ENCODE measurements around the gene WDR45B. TPM values are rescaled to one million over a fixed set of nuclear protein-coding genes. Genes with fewer than 3 reads are reported as not detected.
"Not testable (repeated sequence)": the region's sequence is repeated elsewhere in the genome, so short reads cannot be mapped to it uniquely, and the experiment has no call there.

WDR45B gene
- total RNA-seq, 1 experiment from 2014 or later = 132 TPM

DNA sequence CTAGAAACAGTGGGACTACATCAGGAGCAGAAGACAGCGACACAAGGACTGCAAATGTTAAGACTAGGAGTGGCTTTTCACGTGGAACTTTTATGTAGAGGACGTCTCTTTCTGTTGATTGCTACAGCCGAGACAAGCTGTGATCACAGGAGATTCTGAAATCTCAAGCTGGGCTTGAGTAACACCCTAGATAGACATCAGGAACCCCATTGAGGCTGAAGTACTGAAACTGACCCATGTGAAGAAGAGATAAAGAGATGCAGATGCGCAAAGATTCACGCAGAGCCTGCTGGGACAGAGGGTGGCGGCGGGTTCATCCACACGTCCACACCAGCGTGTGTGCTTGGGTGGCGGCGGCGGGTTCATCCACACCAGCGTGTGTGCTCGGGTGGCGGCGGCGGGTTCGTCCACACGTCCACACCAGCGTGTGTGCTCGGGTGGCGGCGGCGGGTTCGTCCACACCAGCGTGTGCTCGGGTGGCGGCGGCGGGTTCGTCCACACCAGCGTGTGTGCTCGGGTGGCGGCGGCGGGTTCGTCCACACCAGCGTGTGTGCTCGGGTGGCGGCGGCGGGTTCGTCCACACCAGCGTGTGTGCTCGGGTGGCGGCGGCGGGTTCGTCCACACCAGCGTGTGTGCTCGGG lies 72.5 kb downstream of the WDR45B start:
- POLR2A ChIA-PET = interaction anchor here (0.6 kb wide), 2 partner anchors 9 to 115 kb away, joined by 3 to 11 read pairs; no protein-coding TSS in a partner anchor
- H3K9me3 ChIP-seq (ENCODE audit: control insufficient read depth, insufficient read depth, low read depth, low read length); H3K4me3 ChIP-seq (ENCODE audit: low read depth in 2 of 2, low read length in 2 of 2); H3K27me3 ChIP-seq (ENCODE audit: control insufficient read depth, insufficient read depth, low read length); CTCF ChIA-PET; ATAC-seq; in situ Hi-C loops (cut with HindIII; ENCODE audit: low pct_unique_long_range_greater_than_20kb, low sequenced_read_pairs); H3K4me1 ChIP-seq (ENCODE audit: control insufficient read depth, insufficient read depth, low read length); BruUV-seq (replicated peaks); intact Hi-C loops (cut with micrococcal nuclease; ENCODE audit: unreplicated experiment); DNase-seq (ENCODE audit: low read depth, low spot score); H3K27ac ChIP-seq (ENCODE audit: low read length): not testable (repeated sequence)
- peaks cover 12% of the 10 kb centered on the region for H3K36me3 ChIP-seq (ENCODE audit: control insufficient read depth, insufficient read depth, low read length)

DNA sequence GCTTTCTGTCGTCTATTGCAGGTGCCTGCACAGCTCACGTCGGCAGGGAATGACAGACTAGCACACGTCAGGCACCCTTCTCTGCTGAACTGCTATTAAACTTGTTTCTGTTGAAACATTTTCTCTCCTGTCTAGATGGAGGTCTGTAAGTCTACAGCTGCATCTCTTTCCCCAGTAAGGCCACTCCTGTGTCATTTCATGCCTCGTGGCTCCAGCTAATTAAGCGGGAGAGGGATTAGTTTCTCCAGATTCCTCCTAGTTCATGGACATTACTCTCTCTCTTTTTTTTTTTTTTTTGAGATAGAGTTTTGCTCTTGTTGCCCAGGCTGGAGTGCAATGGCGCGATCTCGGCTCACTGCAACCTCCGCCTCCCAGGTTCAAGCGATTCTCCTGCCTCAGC lies 74.2 kb downstream of the WDR45B start:
- Histone ChIP-seq H3K9me3 (ENCODE audit: control insufficient read depth, insufficient read depth, low read depth, low read length) (no peaks in the 10 kb centered on the region), H3K27me3 (ENCODE audit: control insufficient read depth, insufficient read depth, low read length) (no peaks in the 10 kb centered on the region), H3K4me1 (ENCODE audit: control insufficient read depth, insufficient read depth, low read length) (no peaks in the 10 kb centered on the region), H3K36me3 (ENCODE audit: control insufficient read depth, insufficient read depth, low read length) (peaks cover 14% of the 10 kb centered on the region), H3K4me3 (ENCODE audit: low read depth in 2 of 2, low read length in 2 of 2) (no peak overlapping the region), H3K27ac (ENCODE audit: low read length) (no peak overlapping the region)
- CTCF ChIA-PET = no interaction called here
- DNase-seq (ENCODE audit: low read depth, low spot score) (no peak), ATAC-seq (no peak)
- TF ChIP-seq, protein P1, sequence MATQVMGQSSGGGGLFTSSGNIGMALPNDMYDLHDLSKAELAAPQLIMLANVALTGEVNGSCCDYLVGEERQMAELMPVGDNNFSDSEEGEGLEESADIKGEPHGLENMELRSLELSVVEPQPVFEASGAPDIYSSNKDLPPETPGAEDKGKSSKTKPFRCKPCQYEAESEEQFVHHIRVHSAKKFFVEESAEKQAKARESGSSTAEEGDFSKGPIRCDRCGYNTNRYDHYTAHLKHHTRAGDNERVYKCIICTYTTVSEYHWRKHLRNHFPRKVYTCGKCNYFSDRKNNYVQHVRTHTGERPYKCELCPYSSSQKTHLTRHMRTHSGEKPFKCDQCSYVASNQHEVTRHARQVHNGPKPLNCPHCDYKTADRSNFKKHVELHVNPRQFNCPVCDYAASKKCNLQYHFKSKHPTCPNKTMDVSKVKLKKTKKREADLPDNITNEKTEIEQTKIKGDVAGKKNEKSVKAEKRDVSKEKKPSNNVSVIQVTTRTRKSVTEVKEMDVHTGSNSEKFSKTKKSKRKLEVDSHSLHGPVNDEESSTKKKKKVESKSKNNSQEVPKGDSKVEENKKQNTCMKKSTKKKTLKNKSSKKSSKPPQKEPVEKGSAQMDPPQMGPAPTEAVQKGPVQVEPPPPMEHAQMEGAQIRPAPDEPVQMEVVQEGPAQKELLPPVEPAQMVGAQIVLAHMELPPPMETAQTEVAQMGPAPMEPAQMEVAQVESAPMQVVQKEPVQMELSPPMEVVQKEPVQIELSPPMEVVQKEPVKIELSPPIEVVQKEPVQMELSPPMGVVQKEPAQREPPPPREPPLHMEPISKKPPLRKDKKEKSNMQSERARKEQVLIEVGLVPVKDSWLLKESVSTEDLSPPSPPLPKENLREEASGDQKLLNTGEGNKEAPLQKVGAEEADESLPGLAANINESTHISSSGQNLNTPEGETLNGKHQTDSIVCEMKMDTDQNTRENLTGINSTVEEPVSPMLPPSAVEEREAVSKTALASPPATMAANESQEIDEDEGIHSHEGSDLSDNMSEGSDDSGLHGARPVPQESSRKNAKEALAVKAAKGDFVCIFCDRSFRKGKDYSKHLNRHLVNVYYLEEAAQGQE (IDR thresholded peaks at IDR 0.05; ENCODE audit: insufficient read depth in 1 of 2, low read depth in 2 of 2, low read length in 1 of 2) = no peak
- TF ChIP-seq, protein P2, sequence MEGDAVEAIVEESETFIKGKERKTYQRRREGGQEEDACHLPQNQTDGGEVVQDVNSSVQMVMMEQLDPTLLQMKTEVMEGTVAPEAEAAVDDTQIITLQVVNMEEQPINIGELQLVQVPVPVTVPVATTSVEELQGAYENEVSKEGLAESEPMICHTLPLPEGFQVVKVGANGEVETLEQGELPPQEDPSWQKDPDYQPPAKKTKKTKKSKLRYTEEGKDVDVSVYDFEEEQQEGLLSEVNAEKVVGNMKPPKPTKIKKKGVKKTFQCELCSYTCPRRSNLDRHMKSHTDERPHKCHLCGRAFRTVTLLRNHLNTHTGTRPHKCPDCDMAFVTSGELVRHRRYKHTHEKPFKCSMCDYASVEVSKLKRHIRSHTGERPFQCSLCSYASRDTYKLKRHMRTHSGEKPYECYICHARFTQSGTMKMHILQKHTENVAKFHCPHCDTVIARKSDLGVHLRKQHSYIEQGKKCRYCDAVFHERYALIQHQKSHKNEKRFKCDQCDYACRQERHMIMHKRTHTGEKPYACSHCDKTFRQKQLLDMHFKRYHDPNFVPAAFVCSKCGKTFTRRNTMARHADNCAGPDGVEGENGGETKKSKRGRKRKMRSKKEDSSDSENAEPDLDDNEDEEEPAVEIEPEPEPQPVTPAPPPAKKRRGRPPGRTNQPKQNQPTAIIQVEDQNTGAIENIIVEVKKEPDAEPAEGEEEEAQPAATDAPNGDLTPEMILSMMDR (IDR thresholded peaks at IDR 0.05) = no peak
- TF ChIP-seq SIN3A (IDR thresholded peaks at IDR 0.05; ENCODE audit: borderline replicate concordance, insufficient read depth, low read depth, low read length) (no peak), POLR2AphosphoS5 (IDR thresholded peaks at IDR 0.05; ENCODE audit: low read depth, low read length) (no peak), TCF7L2 (IDR thresholded peaks at IDR 0.05; ENCODE audit: low read depth, low read length) (no peak)
- BruUV-seq (replicated peaks) = no TSS peak
- in situ Hi-C loops (cut with HindIII; ENCODE audit: low pct_unique_long_range_greater_than_20kb, low sequenced_read_pairs) (no loop called here), intact Hi-C loops (cut with micrococcal nuclease; ENCODE audit: unreplicated experiment) (no loop called here)
- POLR2A ChIA-PET = no interaction called here

DNA sequence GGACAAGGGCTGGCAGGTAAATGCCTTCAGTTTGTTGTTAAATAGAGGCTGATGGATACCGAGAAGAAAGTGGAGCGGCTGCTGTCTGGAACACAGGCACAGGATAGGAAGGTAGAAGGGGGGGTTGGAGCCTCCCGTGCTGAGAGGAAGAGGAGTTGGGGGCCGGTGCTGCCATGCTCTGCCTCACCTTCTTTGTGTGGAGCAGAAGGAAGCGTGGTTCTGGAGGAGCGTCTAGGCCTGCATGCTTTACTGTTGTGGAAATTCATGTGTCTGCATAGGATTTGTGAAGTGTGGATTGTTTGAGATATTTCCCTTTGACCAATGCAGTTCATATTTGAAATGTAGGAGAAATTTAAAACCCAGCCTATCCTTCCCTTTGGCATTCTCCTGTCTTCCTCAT lies 76.4 kb downstream of the WDR45B start:
- CTCF ChIA-PET = no interaction called here

More for the DNA sequence above, 76.4 kb downstream of the WDR45B start:
- in situ Hi-C loops (cut with HindIII; ENCODE audit: low pct_unique_long_range_greater_than_20kb, low sequenced_read_pairs) (no loop called here), intact Hi-C loops (cut with micrococcal nuclease; ENCODE audit: unreplicated experiment) (no loop called here)
- DNase-seq (ENCODE audit: low read depth, low spot score) (no peak), ATAC-seq (no peak)
- POLR2A ChIA-PET = no interaction called here
- TF ChIP-seq SIN3A (IDR thresholded peaks at IDR 0.05; ENCODE audit: borderline replicate concordance, insufficient read depth, low read depth, low read length) (no peak), POLR2AphosphoS5 (IDR thresholded peaks at IDR 0.05; ENCODE audit: low read depth, low read length) (no peak), TCF7L2 (IDR thresholded peaks at IDR 0.05; ENCODE audit: low read depth, low read length) (no peak)
- TF ChIP-seq, protein P1 (IDR thresholded peaks at IDR 0.05; ENCODE audit: insufficient read depth in 1 of 2, low read depth in 2 of 2, low read length in 1 of 2) = no peak
- TF ChIP-seq, protein P2 (IDR thresholded peaks at IDR 0.05) = no peak
- no TSS peak for BruUV-seq (replicated peaks)
- Histone ChIP-seq H3K27me3 (ENCODE audit: control insufficient read depth, insufficient read depth, low read length) (no peaks in the 10 kb centered on the region), H3K9me3 (ENCODE audit: control insufficient read depth, insufficient read depth, low read depth, low read length) (no peaks in the 10 kb centered on the region), H3K4me1 (ENCODE audit: control insufficient read depth, insufficient read depth, low read length) (peaks cover 3% of the 10 kb centered on the region; the same call in 1 of the 2 replicates), H3K36me3 (ENCODE audit: control insufficient read depth, insufficient read depth, low read length) (peaks cover 14% of the 10 kb centered on the region), H3K4me3 (ENCODE audit: low read depth in 2 of 2, low read length in 2 of 2) (no peak overlapping the region), H3K27ac (ENCODE audit: low read length) (no peak overlapping the region)
